Measurements from ENCODE around the gene SLC9A3.

The SLC9A3 gene

GRCh38 chr5:534743-535671, 10.8 kb upstream of the SLC9A3 start:
- DNase-seq (ENCODE audit: low read depth in 2 of 2), result no peak
- no peak for TF ChIP-seq CTCF (IDR thresholded peaks at IDR 0.05; ENCODE audit: low read depth, low read length)
- no peak overlapping the region for H3K4me3 ChIP-seq (replicated peaks in 1 of 2; ENCODE audit: low read depth in 2 of 2, low read length in 2 of 2)

- H3K4me3 ChIP-seq (replicated peaks in 1 of 2; ENCODE audit: low read depth in 2 of 2, low read length in 2 of 2), result no peak overlapping the region
- DNase-seq (ENCODE audit: low read depth in 2 of 2), result no peak
- TF ChIP-seq CTCF (IDR thresholded peaks at IDR 0.05; ENCODE audit: low read depth, low read length), result no peak
These were observed 9.9 kb upstream of the SLC9A3 start for GRCh38 chr5:533955-534742.

- no peak for DNase-seq (ENCODE audit: low read depth in 2 of 2)
- no peak overlapping the region for H3K4me3 ChIP-seq (replicated peaks in 1 of 2; ENCODE audit: low read depth in 2 of 2, low read length in 2 of 2)
- TF ChIP-seq CTCF (IDR thresholded peaks at IDR 0.05; ENCODE audit: low read depth, low read length), result no peak
These were observed 9.2 kb upstream of the SLC9A3 start for GRCh38 chr5:533243-533954.

GRCh38 chr5:532521-533242, 8.4 kb upstream of the SLC9A3 start:
- no peak overlapping the region for H3K4me3 ChIP-seq (replicated peaks in 1 of 2; ENCODE audit: low read depth in 2 of 2, low read length in 2 of 2)
- TF ChIP-seq CTCF (IDR thresholded peaks at IDR 0.05; ENCODE audit: low read depth, low read length), result no peak
- no peak for DNase-seq (ENCODE audit: low read depth in 2 of 2)

- TF ChIP-seq CTCF (IDR thresholded peaks at IDR 0.05; ENCODE audit: low read depth, low read length), result no peak
- H3K4me3 ChIP-seq (replicated peaks in 1 of 2; ENCODE audit: low read depth in 2 of 2, low read length in 2 of 2), result no peak overlapping the region
- DNase-seq (ENCODE audit: low read depth in 2 of 2), result no peak
These were observed 7.6 kb upstream of the SLC9A3 start for GRCh38 chr5:531749-532315.
